Activated naive CD4-positive, alpha-beta T cell treated with anti-CD3 and anti-CD28 coated beads, Interleukin-2, amount 50 U/mL, for 24 hours (primary cell): ENCODE data around the gene EP400.

ENCODE experiments used
- H3K27ac Mint-ChIP-seq: one replicate; pipeline ENCODE4 v1.8.0; 2021; ENCODE audit warnings: mild to moderate bottlenecking, mixed read lengths
- H3K27me3 Mint-ChIP-seq: one replicate; pipeline ENCODE4 v1.8.0; 2021; ENCODE audit warnings: mixed read lengths
- H3K36me3 Mint-ChIP-seq: one replicate; pipeline ENCODE4 v1.8.0; 2021; ENCODE audit warnings: mixed read lengths
- H3K4me1 Mint-ChIP-seq: one replicate; pipeline ENCODE4 v1.8.0; 2021; ENCODE audit warnings: mixed read lengths
- H3K4me3 Mint-ChIP-seq: one replicate; pipeline ENCODE4 v1.8.0; 2021; ENCODE audit warnings: mild to moderate bottlenecking, mixed read lengths
- H3K9me3 Mint-ChIP-seq: one replicate; pipeline ENCODE4 v1.8.0; 2021; ENCODE audit warnings: mixed read lengths

EP400 gene

DNA sequence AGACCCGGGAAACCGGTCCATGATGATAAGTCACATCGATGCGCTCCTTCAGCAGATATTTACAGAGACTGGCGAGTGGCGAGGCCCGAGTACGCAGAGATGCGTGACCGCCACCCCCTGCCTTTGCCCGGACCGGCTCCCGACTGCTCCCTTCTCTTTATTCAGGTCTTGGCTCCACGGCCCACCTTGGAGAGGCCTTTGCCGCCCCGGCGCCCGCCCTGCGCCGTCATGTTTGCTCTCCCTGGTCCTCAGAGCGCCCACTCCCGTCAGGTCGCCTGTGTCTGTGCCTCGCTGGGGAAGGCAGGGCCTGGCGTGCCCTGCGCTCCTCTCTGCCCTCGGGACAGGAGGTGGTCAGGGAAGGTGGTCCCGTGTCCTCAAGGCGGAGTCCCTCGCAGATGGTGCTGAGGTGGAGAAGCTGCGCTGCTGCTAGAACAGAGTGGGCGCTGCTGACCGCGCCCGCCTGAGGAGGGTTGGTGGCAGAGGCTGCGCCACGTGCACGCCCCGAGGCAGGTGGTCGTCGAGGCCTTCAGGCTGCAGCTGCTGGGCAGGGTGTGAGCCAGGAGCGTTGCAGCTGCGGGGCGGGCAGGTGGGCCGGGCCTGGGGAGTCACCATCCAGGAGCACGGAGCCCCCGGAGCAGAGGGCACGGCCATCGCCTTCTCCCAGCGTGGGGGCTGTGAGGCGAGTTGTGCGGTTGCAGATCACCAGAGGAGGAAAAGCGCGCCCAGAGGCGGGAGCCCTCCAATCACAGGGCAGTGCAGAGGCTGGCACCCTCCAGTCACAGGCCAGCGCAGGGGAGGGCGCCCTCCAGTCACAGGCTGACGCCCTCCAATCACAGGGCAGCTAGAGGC, 167.2 kb downstream of the EP400 start:
- no peaks in the 10 kb centered on the region for H3K9me3 Mint-ChIP-seq
- H3K4me3 Mint-ChIP-seq: no peak overlapping the region
- no peak overlapping the region for H3K27ac Mint-ChIP-seq
- peaks cover 3% of the 10 kb centered on the region for H3K4me1 Mint-ChIP-seq
- H3K27me3 Mint-ChIP-seq: no peaks in the 10 kb centered on the region
- H3K36me3 Mint-ChIP-seq: no peaks in the 10 kb centered on the region

DNA sequence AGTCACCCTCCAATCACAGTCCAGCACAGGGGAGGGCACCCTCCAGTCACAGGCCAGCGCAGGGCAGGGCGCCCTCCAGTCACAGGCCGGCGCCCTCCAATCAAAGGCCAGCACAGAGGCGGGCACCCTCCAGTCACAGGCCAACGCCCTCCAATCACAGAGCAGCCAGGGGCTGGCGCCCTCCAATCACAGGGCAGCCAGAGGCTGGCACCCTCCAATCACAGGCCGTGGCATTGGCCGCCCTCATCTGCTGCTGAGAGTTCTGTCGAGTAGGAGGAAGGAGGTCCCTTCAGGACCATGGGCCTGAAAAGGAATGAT, 167.8 kb downstream of the EP400 start:
- no peaks in the 10 kb centered on the region for H3K9me3 Mint-ChIP-seq
- no peaks in the 10 kb centered on the region for H3K36me3 Mint-ChIP-seq
- no peak overlapping the region for H3K4me3 Mint-ChIP-seq

DNA sequence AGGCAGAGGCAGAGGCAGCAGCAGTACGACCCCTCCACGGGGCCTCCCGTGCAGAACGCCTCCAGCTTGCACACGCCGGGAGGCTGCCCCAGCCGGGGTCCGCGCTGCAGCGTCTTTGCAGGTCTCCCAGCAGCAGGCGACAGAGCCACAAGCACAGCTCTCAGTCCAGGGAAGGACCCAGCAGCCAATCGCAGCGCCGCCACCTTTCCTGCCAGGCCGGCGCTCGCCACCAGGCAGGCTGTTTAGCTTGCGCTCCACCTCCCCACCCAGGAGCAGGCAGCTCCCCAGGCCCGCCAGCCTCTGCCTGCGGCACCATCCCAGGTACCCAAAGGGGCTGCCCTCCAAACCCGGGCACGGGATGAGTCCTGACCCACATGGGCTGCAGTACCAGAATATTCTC, 169.1 kb downstream of the EP400 start:
- H3K4me1 Mint-ChIP-seq: peaks cover 3% of the 10 kb centered on the region
- no peak overlapping the region for H3K27ac Mint-ChIP-seq
- H3K9me3 Mint-ChIP-seq: no peaks in the 10 kb centered on the region
- no peaks in the 10 kb centered on the region for H3K27me3 Mint-ChIP-seq
- no peak overlapping the region for H3K4me3 Mint-ChIP-seq
- peaks cover under 1% of the 10 kb centered on the region for H3K36me3 Mint-ChIP-seq

More for the DNA sequence above, 167.8 kb downstream of the EP400 start:
- Mint-ChIP-seq H3K27me3 (no peaks in the 10 kb centered on the region), H3K4me1 (peaks cover 3% of the 10 kb centered on the region), H3K27ac (no peak overlapping the region)

DNA sequence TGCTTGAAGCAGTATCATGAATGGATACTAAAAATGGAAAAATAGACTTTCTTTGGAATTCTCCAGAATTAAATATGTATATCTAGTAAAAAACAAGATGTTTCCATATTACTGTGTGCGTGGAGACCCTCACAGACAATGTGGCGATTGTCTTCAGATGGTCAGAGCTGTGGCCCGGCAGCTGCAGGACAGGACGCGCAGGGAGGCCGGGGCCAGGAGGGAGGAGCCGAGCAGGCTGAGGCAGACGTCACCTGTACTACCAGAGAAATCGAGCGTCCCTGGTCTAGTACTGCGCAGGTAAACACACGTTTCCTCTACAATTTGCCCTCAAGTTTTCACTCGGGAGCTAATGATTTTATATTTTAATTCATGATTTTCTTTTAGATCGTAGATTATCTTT, 171.5 kb downstream of the EP400 start:
- H3K4me1 Mint-ChIP-seq: no peaks in the 10 kb centered on the region
- no peaks in the 10 kb centered on the region for H3K27me3 Mint-ChIP-seq

DNA sequence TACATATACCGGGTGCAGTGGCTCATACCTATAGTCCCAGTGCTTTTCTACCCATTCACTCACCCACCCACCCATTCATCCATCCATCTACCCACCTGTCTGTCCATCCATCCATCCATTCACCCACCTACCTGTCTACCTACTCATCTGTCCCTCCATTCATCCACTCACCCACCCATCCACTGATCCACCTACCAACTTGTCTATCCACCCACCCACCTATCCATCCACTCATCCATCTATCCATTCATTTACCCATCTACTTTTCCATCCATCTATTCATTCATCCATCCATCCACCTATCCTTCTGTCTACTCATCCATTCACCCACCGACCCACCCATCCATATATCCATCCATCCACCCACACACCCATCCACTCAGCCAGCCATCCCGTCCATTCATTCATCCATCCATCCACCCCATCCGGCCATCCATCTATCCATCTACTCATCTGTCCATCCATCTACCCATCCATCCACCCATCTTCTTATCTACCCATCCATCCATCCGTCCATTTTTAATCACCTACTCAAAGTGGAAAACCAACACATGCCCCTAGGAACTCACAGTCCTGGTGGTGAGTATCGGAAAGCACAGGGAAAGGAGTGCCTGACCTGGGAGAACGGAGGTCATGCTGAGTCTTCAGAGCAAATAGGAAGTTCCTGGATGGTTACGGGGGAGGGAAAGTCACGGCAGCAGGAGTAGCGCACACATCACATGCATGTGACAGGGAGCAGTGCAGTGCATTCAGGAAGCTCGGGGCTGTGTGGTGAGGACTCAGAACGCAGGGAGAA, 174.4 kb downstream of the EP400 start:
- Mint-ChIP-seq H3K36me3 (peaks cover 24% of the 10 kb centered on the region), H3K9me3 (no peaks in the 10 kb centered on the region), H3K27ac (no peak overlapping the region), H3K27me3 (no peaks in the 10 kb centered on the region), H3K4me1 (no peaks in the 10 kb centered on the region), H3K4me3 (no peak overlapping the region)

More for the DNA sequence above, 171.5 kb downstream of the EP400 start:
- H3K27ac Mint-ChIP-seq: no peak overlapping the region
- no peak overlapping the region for H3K4me3 Mint-ChIP-seq
- H3K36me3 Mint-ChIP-seq: peaks cover 6% of the 10 kb centered on the region
- H3K9me3 Mint-ChIP-seq: no peaks in the 10 kb centered on the region

DNA sequence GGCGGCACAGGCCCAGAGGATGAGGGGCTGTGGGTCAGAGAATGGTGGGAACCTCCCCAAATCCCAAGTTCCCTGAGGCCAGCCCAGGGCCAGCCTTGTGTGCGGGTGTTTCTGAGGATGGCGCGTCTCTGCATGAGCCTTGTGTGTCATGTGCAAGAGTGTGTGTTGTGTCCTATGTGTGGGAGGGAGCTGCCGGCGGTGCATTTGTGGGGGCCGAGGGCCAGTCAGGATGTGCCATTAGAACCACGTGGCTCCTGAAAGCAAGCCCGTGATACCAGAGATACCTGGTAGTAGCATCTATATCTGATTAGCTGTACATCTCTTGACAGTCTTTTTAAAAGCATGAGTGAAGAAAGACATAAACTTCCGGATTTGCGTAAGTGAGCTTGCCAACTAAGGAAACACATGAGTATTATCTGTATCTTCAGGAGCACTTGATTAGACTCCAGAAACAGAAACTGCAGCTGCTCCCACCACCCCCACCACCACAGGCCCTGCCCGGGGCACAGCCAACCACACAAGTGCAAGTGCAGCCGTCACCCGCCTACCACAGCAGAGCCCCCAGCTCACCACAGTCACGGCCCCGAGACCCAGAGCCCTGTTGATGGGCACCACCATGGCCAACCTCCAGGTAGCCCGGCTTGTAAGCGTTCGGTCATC, 175.2 kb downstream of the EP400 start:
- Mint-ChIP-seq H3K4me1 (no peaks in the 10 kb centered on the region), H3K36me3 (peaks cover 27% of the 10 kb centered on the region), H3K27me3 (no peaks in the 10 kb centered on the region), H3K9me3 (no peaks in the 10 kb centered on the region), H3K4me3 (no peak overlapping the region), H3K27ac (no peak overlapping the region)

DNA sequence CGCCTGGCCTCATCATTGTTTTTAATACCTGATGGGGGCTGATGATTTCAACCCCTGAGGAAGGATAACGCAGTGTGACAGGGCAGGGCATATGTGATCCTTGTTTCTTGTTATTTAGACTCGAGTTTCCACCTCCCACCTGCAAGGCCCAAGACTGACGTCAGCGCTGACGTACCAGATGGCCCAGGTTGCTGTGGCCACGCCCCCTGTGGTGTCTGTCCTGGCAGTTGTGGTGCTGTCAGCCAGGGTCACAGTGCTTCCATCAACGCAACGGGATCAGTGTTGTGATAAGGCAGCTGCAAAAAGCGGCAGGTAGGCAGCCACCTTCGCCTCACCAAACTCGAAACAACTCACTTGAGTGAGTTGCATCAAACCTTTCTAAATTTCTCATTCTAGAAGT, 176.0 kb downstream of the EP400 start:
- H3K4me3 Mint-ChIP-seq: no peak overlapping the region
- H3K36me3 Mint-ChIP-seq: peaks cover 27% of the 10 kb centered on the region
- H3K27me3 Mint-ChIP-seq: no peaks in the 10 kb centered on the region
- no peaks in the 10 kb centered on the region for H3K9me3 Mint-ChIP-seq
- no peaks in the 10 kb centered on the region for H3K4me1 Mint-ChIP-seq
- H3K27ac Mint-ChIP-seq: no peak overlapping the region

DNA sequence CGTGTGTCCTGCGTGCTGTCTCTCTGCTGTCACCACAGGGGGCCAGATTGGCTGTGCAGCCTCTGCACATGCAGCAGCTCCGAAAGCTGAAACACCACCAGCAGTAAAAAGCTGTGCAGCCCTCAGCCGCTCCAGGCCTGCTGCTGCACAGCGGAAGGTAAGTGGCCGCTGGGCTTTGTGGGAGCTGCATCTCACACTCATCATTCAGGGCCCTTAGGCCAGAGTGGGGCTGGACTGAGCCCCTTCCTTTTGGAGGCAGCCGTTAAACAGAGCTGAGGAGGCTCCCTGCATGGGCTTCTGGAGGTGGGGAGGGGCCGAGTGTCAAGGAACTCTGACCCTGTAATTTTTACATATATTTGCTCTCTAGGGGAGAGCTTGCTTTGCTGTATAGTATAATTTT, 177.3 kb downstream of the EP400 start:
- H3K4me3 Mint-ChIP-seq: no peak overlapping the region

DNA sequence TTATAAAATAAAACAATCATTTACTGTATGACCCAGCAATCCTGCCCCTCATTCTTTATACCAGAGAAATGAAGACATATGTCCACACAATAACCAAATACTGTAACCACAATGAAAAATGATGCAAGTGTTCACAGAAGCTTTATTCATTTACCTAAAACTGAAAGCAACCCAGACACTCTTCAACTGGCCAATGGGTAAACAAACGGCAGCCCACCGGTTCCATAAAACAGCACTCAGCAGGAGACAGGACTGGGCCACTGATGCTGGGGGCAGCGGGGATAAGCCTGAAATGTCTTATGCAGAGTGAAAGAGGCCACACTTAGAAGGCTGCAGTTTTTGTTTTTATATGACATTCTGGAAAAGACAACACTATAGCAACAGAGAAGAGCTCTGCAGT, 179.3 kb downstream of the EP400 start:
- no peaks in the 10 kb centered on the region for H3K9me3 Mint-ChIP-seq
- H3K4me3 Mint-ChIP-seq: no peak overlapping the region
- H3K4me1 Mint-ChIP-seq: no peaks in the 10 kb centered on the region
- no peaks in the 10 kb centered on the region for H3K27me3 Mint-ChIP-seq
- H3K36me3 Mint-ChIP-seq: peaks cover 25% of the 10 kb centered on the region
- H3K27ac Mint-ChIP-seq: no peak overlapping the region

More for the DNA sequence above, 177.3 kb downstream of the EP400 start:
- Mint-ChIP-seq H3K4me1 (no peaks in the 10 kb centered on the region), H3K27ac (no peak overlapping the region), H3K27me3 (no peaks in the 10 kb centered on the region), H3K36me3 (peaks cover 27% of the 10 kb centered on the region), H3K9me3 (no peaks in the 10 kb centered on the region)

DNA sequence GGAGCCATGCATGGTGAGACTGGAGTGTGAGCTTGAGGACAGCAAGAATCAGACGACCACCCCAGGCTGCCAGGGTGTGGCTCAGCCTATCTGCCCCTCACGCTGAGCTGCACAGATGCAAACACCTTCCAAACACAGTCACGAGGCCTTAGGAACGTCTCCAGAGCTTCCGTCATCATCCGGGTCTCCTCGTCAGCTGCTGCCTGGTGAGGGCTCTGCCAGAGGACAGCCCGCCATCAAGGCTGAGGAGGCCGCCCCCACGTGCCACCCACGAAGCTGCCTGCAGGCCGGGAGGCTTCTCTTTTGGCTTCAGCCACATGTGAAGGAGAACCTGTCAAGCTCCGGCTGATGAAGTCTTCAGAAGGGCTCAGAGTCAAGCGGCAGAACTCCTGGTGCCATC, 180.9 kb downstream of the EP400 start:
- Mint-ChIP-seq H3K9me3 (no peaks in the 10 kb centered on the region), H3K36me3 (peaks cover 21% of the 10 kb centered on the region), H3K4me1 (no peaks in the 10 kb centered on the region), H3K4me3 (no peak overlapping the region), H3K27me3 (no peaks in the 10 kb centered on the region), H3K27ac (no peak overlapping the region)
